Measurements from ENCODE around the gene ARAP2.

Gene ARAP2

DNA sequence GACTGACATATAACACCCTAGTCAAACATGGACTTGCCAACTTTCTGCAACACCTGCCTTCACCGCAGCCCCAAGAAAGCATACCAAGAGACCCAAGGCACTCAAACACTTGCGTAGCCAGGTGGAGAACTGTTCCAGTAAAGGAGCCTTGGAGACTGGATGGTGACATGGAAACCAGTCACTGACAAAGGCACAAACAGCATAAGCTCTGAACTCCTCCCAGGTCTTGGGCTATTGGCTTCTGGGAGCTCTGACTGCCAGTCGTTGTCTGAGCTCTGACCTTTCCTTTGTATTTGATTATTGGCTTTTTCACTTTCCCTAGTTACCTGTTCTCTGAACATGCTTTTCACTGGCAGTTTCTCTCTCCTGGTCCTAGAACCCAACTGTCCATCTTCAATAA, 38.3 kb downstream of the ARAP2 start:
- Histone ChIP-seq H3K9me2 (ENCODE audit: low read depth, low read length) (no peaks in the 10 kb centered on the region), H3K79me2 (ENCODE audit: insufficient read depth, low read length) (peaks cover 9% of the 10 kb centered on the region; the same call in 1 of the 2 replicates), H3K36me3 (ENCODE audit: insufficient read depth, low read length) (peaks cover 61% of the 10 kb centered on the region), H4K20me1 (ENCODE audit: insufficient read depth, low read length) (no peaks in the 10 kb centered on the region), H3K9me3 (ENCODE audit: low read length) (no peaks in the 10 kb centered on the region), H3K27me3 (ENCODE audit: insufficient read depth, low read length) (no peaks in the 10 kb centered on the region), H3K4me3 (ENCODE audit: low read depth, low read length, poor library complexity, severe bottlenecking) (no peak overlapping the region), H3K4me1 (ENCODE audit: insufficient read depth, low read length, severe bottlenecking) (peaks cover 44% of the 10 kb centered on the region), H3F3A (ENCODE audit: insufficient read depth, low read length) (no peaks in the 10 kb centered on the region), H2AFZ (ENCODE audit: low read length) (no peak overlapping the region), H3K9ac (ENCODE audit: low read length) (no peak overlapping the region), H3K27ac (ENCODE audit: low read depth, low read length, poor library complexity, severe bottlenecking) (no peak overlapping the region), H3K4me2 (ENCODE audit: low read length) (no peak overlapping the region)
- TF ChIP-seq EZH2 (IDR thresholded peaks at IDR 0.05; ENCODE audit: borderline replicate concordance, low read length) = no peak
- TF ChIP-seq CTCF (IDR thresholded peaks at IDR 0.05; ENCODE audit: low read length) = no peak

DNA sequence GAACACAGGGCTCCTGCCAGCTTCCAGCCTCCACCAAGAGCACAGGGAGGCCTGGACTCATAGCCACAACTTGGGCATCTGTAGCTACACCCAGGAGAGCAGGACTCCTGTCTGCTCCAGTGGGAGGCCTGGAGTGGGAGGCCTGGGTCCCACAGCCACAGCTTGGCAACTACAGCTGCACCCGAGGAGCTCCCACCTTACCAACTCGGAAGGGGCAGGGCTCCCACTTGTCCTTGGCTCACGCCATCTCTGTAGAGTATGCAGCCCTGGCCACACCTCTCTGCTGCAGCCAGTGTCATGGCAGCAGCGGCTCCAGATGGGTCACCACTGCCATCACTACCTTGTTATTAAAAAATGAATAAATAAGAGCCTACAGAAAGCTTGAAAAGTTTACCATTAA, 45.5 kb downstream of the ARAP2 start:
- Histone ChIP-seq H3F3A (ENCODE audit: insufficient read depth, low read length) (no peaks in the 10 kb centered on the region), H3K9me3 (ENCODE audit: low read length) (no peaks in the 10 kb centered on the region), H2AFZ (ENCODE audit: low read length) (no peak overlapping the region), H3K4me3 (ENCODE audit: low read depth, low read length, poor library complexity, severe bottlenecking) (no peak overlapping the region), H3K9ac (ENCODE audit: low read length) (no peak overlapping the region), H3K9me2 (ENCODE audit: low read depth, low read length) (no peaks in the 10 kb centered on the region), H3K4me2 (ENCODE audit: low read length) (no peak overlapping the region), H3K27me3 (ENCODE audit: insufficient read depth, low read length) (no peaks in the 10 kb centered on the region), H3K27ac (ENCODE audit: low read depth, low read length, poor library complexity, severe bottlenecking) (no peak overlapping the region), H3K36me3 (ENCODE audit: insufficient read depth, low read length) (peaks cover 31% of the 10 kb centered on the region), H3K79me2 (ENCODE audit: insufficient read depth, low read length) (peaks cover 9% of the 10 kb centered on the region; the same call in 1 of the 2 replicates), H3K4me1 (ENCODE audit: insufficient read depth, low read length, severe bottlenecking) (peaks cover 19% of the 10 kb centered on the region), H4K20me1 (ENCODE audit: insufficient read depth, low read length) (no peaks in the 10 kb centered on the region)
- TF ChIP-seq EZH2 (IDR thresholded peaks at IDR 0.05; ENCODE audit: borderline replicate concordance, low read length) (no peak), CTCF (IDR thresholded peaks at IDR 0.05; ENCODE audit: low read length) (no peak)

- Histone ChIP-seq H3K9me3 (ENCODE audit: low read length) (no peaks in the 10 kb centered on the region), H3K27ac (ENCODE audit: low read depth, low read length, poor library complexity, severe bottlenecking) (no peak overlapping the region), H3K36me3 (ENCODE audit: insufficient read depth, low read length) (peaks cover 31% of the 10 kb centered on the region), H3F3A (ENCODE audit: insufficient read depth, low read length) (no peaks in the 10 kb centered on the region), H2AFZ (ENCODE audit: low read length) (no peak overlapping the region), H3K79me2 (ENCODE audit: insufficient read depth, low read length) (peaks cover 9% of the 10 kb centered on the region; the same call in 1 of the 2 replicates), H4K20me1 (ENCODE audit: insufficient read depth, low read length) (no peaks in the 10 kb centered on the region), H3K4me3 (ENCODE audit: low read depth, low read length, poor library complexity, severe bottlenecking) (no peak overlapping the region), H3K4me1 (ENCODE audit: insufficient read depth, low read length, severe bottlenecking) (peaks cover 24% of the 10 kb centered on the region), H3K9me2 (ENCODE audit: low read depth, low read length) (no peaks in the 10 kb centered on the region), H3K4me2 (ENCODE audit: low read length) (no peak overlapping the region), H3K27me3 (ENCODE audit: insufficient read depth, low read length) (no peaks in the 10 kb centered on the region), H3K9ac (ENCODE audit: low read length) (no peak overlapping the region)
- TF ChIP-seq CTCF (IDR thresholded peaks at IDR 0.05; ENCODE audit: low read length) = no peak
- TF ChIP-seq EZH2 (IDR thresholded peaks at IDR 0.05; ENCODE audit: borderline replicate concordance, low read length) = no peak
Observed at GRCh38 chr4:36198068-36198808, 46.1 kb downstream of the ARAP2 start.
